SJSA1 (cell line): ENCODE results near the gene LYPLA2. TPM values are rescaled to one million over a fixed set of nuclear protein-coding genes. Genes with fewer than 3 reads are reported as not detected.

Experiments
- DNase-seq, 2 experiments: peaks; one replicate each; pipeline ENCODE4 v3.0.0-alpha.2; 2015 to 2020; ENCODE audit warnings: low spot score in 2 of 2, low read depth in 1 of 2
- H3K27ac ChIP-seq: fragments of 250-450 bp; sonication (Bioruptor Pico); 2 replicates; pipeline ENCODE4 v1.5.1; 2020; ENCODE audit warnings: mild to moderate bottlenecking, moderate library complexity
- H3K27me3 ChIP-seq: fragments of 250-450 bp; sonication (Bioruptor Pico); replicated peaks from 2 replicates; pipeline ENCODE4 v1.5.1; 2020; ENCODE audit warnings: mild to moderate bottlenecking, moderate library complexity
- H3K36me3 ChIP-seq: fragments of 250-450 bp; sonication (Bioruptor Pico); 2 replicates; pipeline ENCODE4 v1.5.1; 2020; ENCODE audit warnings: mild to moderate bottlenecking
- H3K4me1 ChIP-seq: fragments of 250-450 bp; sonication (Bioruptor Pico); replicated peaks from 2 replicates; pipeline ENCODE4 v1.6.1; 2021; ENCODE audit warnings: mild to moderate bottlenecking
- H3K4me3 ChIP-seq: fragments of 250-450 bp; sonication (Bioruptor Pico); 2 replicates; pipeline ENCODE4 v1.5.1; 2020; ENCODE audit warnings: mild to moderate bottlenecking
- H3K9me3 ChIP-seq: fragments of 250-450 bp; sonication (Bioruptor Pico); replicated peaks from 2 replicates; pipeline ENCODE4 v1.5.1; 2020; ENCODE audit warnings: mild to moderate bottlenecking
- total RNA-seq: library from RNA; depleted of rRNA; stranded (reverse); fragments of >200 nt; shearing (Covaris generic); gene quantifications from 2 replicates; pipeline ENCODE4 v1.2.3, GENCODE V29; 2014; rRNA removed

Gene LYPLA2
- 42.4 and 46.6 TPM in 2 replicates for total RNA-seq

- H3K4me1 ChIP-seq: peaks cover 27% of the 10 kb centered on the region
- DNase-seq: peak; percentile 87 to 94
- H3K9me3 ChIP-seq: 0 out of 2 replicates have a peak, but pooled peaks cover 2% of the 10 kb centered on the region
- H3K4me3 ChIP-seq: peak within 1 kb of the TSS; percentile 60
- peak within 1 kb of the TSS; percentile 44 for H3K27ac ChIP-seq
- H3K36me3 ChIP-seq: peaks cover 60% of the 10 kb centered on the region
- H3K27me3 ChIP-seq: no peaks in the 10 kb centered on the region
Observed at GRCh38 chr1:23790696-23791515, at the start of gene LYPLA2. LYPLA2 (plus strand) TSS chr1:23791145; CDS start chr1:23792683, 1,538 bp downstream.

GRCh38 chr1:23741609-23742008 lies 49.3 kb upstream of the LYPLA2 start:
- H3K4me3 ChIP-seq: no peak overlapping the region

GRCh38 chr1:23742670-23743286 lies 48.2 kb upstream of the LYPLA2 start:
- Histone ChIP-seq H3K36me3 (peaks cover 28% of the 10 kb centered on the region), H3K4me3 (peak overlapping the region; percentile 98), H3K9me3 (0 out of 2 replicates have a peak, but pooled peaks cover 5% of the 10 kb centered on the region), H3K27ac (peak overlapping the region; percentile 48), H3K4me1 (peaks cover 18% of the 10 kb centered on the region), H3K27me3 (no peaks in the 10 kb centered on the region)
- DNase-seq: peak; percentile 45 to 51

More at GRCh38 chr1:23741609-23742008, 49.3 kb upstream of the LYPLA2 start:
- Histone ChIP-seq H3K36me3 (peaks cover 18% of the 10 kb centered on the region), H3K4me1 (peaks cover 18% of the 10 kb centered on the region), H3K9me3 (0 out of 2 replicates have a peak, but pooled peaks cover 5% of the 10 kb centered on the region), H3K27me3 (no peaks in the 10 kb centered on the region), H3K27ac (no peak overlapping the region)
- no peak for DNase-seq

- peak within 1 kb of the TSS; percentile 98 for H3K4me3 ChIP-seq
- peak; percentile 59 to 68 for DNase-seq
- no peaks in the 10 kb centered on the region for H3K27me3 ChIP-seq
- peaks cover 18% of the 10 kb centered on the region for H3K4me1 ChIP-seq
- H3K27ac ChIP-seq: peak within 1 kb of the TSS; percentile 48
- 0 out of 2 replicates have a peak, but pooled peaks cover 5% of the 10 kb centered on the region for H3K9me3 ChIP-seq
- peaks cover 33% of the 10 kb centered on the region for H3K36me3 ChIP-seq
Observed at GRCh38 chr1:23743287-23744152, 47.4 kb upstream of the LYPLA2 start, which contains the start of gene ELOA. ELOA (plus strand) TSS chr1:23743471; CDS start chr1:23743504, 33 bp downstream.

- no peak overlapping the region for H3K4me3 ChIP-seq
- DNase-seq: no peak
- H3K27ac ChIP-seq: no peak overlapping the region
- no peaks in the 10 kb centered on the region for H3K27me3 ChIP-seq
- 0 out of 2 replicates have a peak, but pooled peaks cover 5% of the 10 kb centered on the region for H3K9me3 ChIP-seq
- peaks cover 50% of the 10 kb centered on the region for H3K36me3 ChIP-seq
- H3K4me1 ChIP-seq: peaks cover 18% of the 10 kb centered on the region
Observed at GRCh38 chr1:23745515-23745914, 45.4 kb upstream of the LYPLA2 start.

- no peak for DNase-seq
- no peak overlapping the region for H3K4me3 ChIP-seq
- H3K27me3 ChIP-seq: no peaks in the 10 kb centered on the region
- H3K9me3 ChIP-seq: 0 out of 2 replicates have a peak, but pooled peaks cover 5% of the 10 kb centered on the region
- H3K27ac ChIP-seq: no peak overlapping the region
- peaks cover 74% of the 10 kb centered on the region for H3K36me3 ChIP-seq
- H3K4me1 ChIP-seq: peaks cover 10% of the 10 kb centered on the region
Observed at GRCh38 chr1:23748016-23748415, 42.9 kb upstream of the LYPLA2 start.

GRCh38 chr1:23751050-23751814 lies 39.7 kb upstream of the LYPLA2 start:
- Histone ChIP-seq H3K27ac (no peak overlapping the region), H3K36me3 (peaks cover 90% of the 10 kb centered on the region), H3K27me3 (no peaks in the 10 kb centered on the region), H3K4me1 (no peaks in the 10 kb centered on the region), H3K9me3 (no peaks in the 10 kb centered on the region), H3K4me3 (no peak overlapping the region)
- peak; percentile 44 to 54 for DNase-seq

- Histone ChIP-seq H3K27ac (no peak overlapping the region), H3K9me3 (no peaks in the 10 kb centered on the region), H3K4me3 (no peak overlapping the region), H3K4me1 (no peaks in the 10 kb centered on the region), H3K36me3 (peaks cover 93% of the 10 kb centered on the region), H3K27me3 (no peaks in the 10 kb centered on the region)
- no peak for DNase-seq
Observed at GRCh38 chr1:23751815-23752200, 39.1 kb upstream of the LYPLA2 start.

GRCh38 chr1:23752909-23753308 lies 38.0 kb upstream of the LYPLA2 start:
- Histone ChIP-seq H3K9me3 (no peaks in the 10 kb centered on the region), H3K27ac (no peak overlapping the region), H3K36me3 (peaks cover 95% of the 10 kb centered on the region), H3K4me1 (no peaks in the 10 kb centered on the region), H3K4me3 (no peak overlapping the region), H3K27me3 (no peaks in the 10 kb centered on the region)
- no peak for DNase-seq

- peak in 1 of 2 experiments; percentile 46 for DNase-seq
- no peak overlapping the region for H3K4me3 ChIP-seq
- peaks cover 98% of the 10 kb centered on the region for H3K36me3 ChIP-seq
- no peaks in the 10 kb centered on the region; the same call in 1 of the 2 replicates for H3K9me3 ChIP-seq
- no peaks in the 10 kb centered on the region for H3K4me1 ChIP-seq
- H3K27ac ChIP-seq: no peak overlapping the region
- no peaks in the 10 kb centered on the region for H3K27me3 ChIP-seq
Observed at GRCh38 chr1:23756676-23757075, 34.3 kb upstream of the LYPLA2 start.

- Histone ChIP-seq H3K9me3 (no peaks in the 10 kb centered on the region; the same call in 1 of the 2 replicates), H3K27ac (no peak overlapping the region), H3K27me3 (no peaks in the 10 kb centered on the region), H3K4me3 (no peak overlapping the region), H3K4me1 (no peaks in the 10 kb centered on the region), H3K36me3 (peaks cover 97% of the 10 kb centered on the region)
- no peak for DNase-seq
Observed at GRCh38 chr1:23757812-23758211, 33.1 kb upstream of the LYPLA2 start.

GRCh38 chr1:23759277-23759676 lies 31.7 kb upstream of the LYPLA2 start:
- H3K27me3 ChIP-seq: no peaks in the 10 kb centered on the region
- H3K4me3 ChIP-seq: no peak overlapping the region
- no peaks in the 10 kb centered on the region; the same call in 1 of the 2 replicates for H3K9me3 ChIP-seq
- no peak overlapping the region for H3K27ac ChIP-seq
- DNase-seq: no peak
- H3K4me1 ChIP-seq: no peaks in the 10 kb centered on the region
- H3K36me3 ChIP-seq: peaks cover 95% of the 10 kb centered on the region
